Astrocyte (in vitro differentiated cells and primary cell): ENCODE measurements around the gene MYF5. TPM values are rescaled to one million over a fixed set of nuclear protein-coding genes. Genes with fewer than 3 reads are reported as not detected.

ENCODE experiments used
- DNase-seq: peaks from one replicate; pipeline ENCODE4 v3.0.0-alpha.2; 2010; ENCODE audit warnings: low read depth
- FAIRE-seq: peaks from 2 replicates; lab custom pipeline; 2011; peaks lifted over from hg19 to GRCh38; lab: Jason Lieb, UNC
- H2AFZ ChIP-seq: 2 replicates; pipeline ENCODE4 v1.6.0; 2012; ENCODE audit warnings: low read depth, low read length, inconsistent platforms
- H3K27ac ChIP-seq: 2 replicates; pipeline ENCODE4 v1.5.1; 2011; ENCODE audit warnings: low read depth, low read length, inconsistent platforms
- H3K27me3 ChIP-seq: 2 replicates; pipeline ENCODE4 v1.6.0; 2011; ENCODE audit warnings: low read length, inconsistent platforms; ENCODE audit not compliant: insufficient read depth
- H3K36me3 ChIP-seq: 2 replicates; pipeline ENCODE4 v1.5.1; 2011; ENCODE audit warnings: low read length, inconsistent platforms; ENCODE audit not compliant: insufficient read depth
- H3K4me1 ChIP-seq: 2 replicates; pipeline ENCODE4 v1.5.1; 2011; ENCODE audit warnings: low read length, inconsistent platforms; ENCODE audit not compliant: insufficient read depth
- H3K4me2 ChIP-seq: 2 replicates; pipeline ENCODE4 v1.6.0; 2012; ENCODE audit warnings: low read length, inconsistent platforms
- H3K4me3 ChIP-seq: 2 replicates; pipeline ENCODE4 v1.5.1; 2011; ENCODE audit warnings: low read depth, mild to moderate bottlenecking, low read length, inconsistent platforms; ENCODE audit not compliant: insufficient read depth
- H3K79me2 ChIP-seq: 2 replicates; pipeline ENCODE4 v1.6.0; 2012; ENCODE audit warnings: mild to moderate bottlenecking, low read length, inconsistent platforms; ENCODE audit not compliant: insufficient read depth
- H3K9ac ChIP-seq: 2 replicates; pipeline ENCODE4 v1.6.0; 2012; ENCODE audit warnings: mild to moderate bottlenecking, low read length, inconsistent platforms
- H3K9me3 ChIP-seq: 2 replicates; pipeline ENCODE4 v1.5.1; 2012; ENCODE audit warnings: low read depth, mild to moderate bottlenecking, low read length, inconsistent platforms; ENCODE audit not compliant: insufficient read depth
- H4K20me1 ChIP-seq: 2 replicates; pipeline ENCODE4 v1.6.0; 2012; ENCODE audit warnings: low read length, inconsistent platforms; ENCODE audit not compliant: insufficient read depth
- H3K27ac Mint-ChIP-seq: one replicate; pipeline ENCODE4 v1.8.0; 2021; ENCODE audit warnings: mild to moderate bottlenecking, mixed read lengths; ENCODE audit not compliant: unreplicated experiment
- H3K27me3 Mint-ChIP-seq: one replicate; pipeline ENCODE4 v1.8.0; 2021; ENCODE audit warnings: low read depth, mixed read lengths; ENCODE audit not compliant: unreplicated experiment
- H3K36me3 Mint-ChIP-seq: one replicate; pipeline ENCODE4 v1.8.0; 2021; ENCODE audit warnings: low read depth, mixed read lengths; ENCODE audit not compliant: unreplicated experiment
- H3K4me1 Mint-ChIP-seq: one replicate; pipeline ENCODE4 v1.8.0; 2021; ENCODE audit warnings: low read depth, mixed read lengths; ENCODE audit not compliant: unreplicated experiment
- H3K4me3 Mint-ChIP-seq: one replicate; pipeline ENCODE4 v1.8.0; 2021; ENCODE audit warnings: mild to moderate bottlenecking, moderate library complexity, mixed read lengths; ENCODE audit not compliant: unreplicated experiment
- H3K9me3 Mint-ChIP-seq: one replicate; pipeline ENCODE4 v1.8.0; 2021; ENCODE audit warnings: mild to moderate bottlenecking, mixed read lengths; ENCODE audit not compliant: unreplicated experiment
- CTCF ChIP-seq: IDR thresholded peaks from 2 replicates; pipeline ENCODE4 v1.5.1; 2011; ENCODE audit warnings: low read depth, mild to moderate bottlenecking, inconsistent platforms, low read length, moderate library complexity; ENCODE audit not compliant: insufficient read depth
- EZH2 ChIP-seq: IDR thresholded peaks from 2 replicates; pipeline ENCODE4 v1.6.1; 2012; ENCODE audit warnings: mild to moderate bottlenecking, low read length, inconsistent platforms; ENCODE audit not compliant: insufficient read depth
- total RNA-seq: library from RNA; stranded (reverse); gene quantifications from 2 replicates; pipeline ENCODE4 v1.2.1, GENCODE V29; 2021

The MYF5 gene
- total RNA-seq, 1 donor from 2014 or later, result not detected

DNA sequence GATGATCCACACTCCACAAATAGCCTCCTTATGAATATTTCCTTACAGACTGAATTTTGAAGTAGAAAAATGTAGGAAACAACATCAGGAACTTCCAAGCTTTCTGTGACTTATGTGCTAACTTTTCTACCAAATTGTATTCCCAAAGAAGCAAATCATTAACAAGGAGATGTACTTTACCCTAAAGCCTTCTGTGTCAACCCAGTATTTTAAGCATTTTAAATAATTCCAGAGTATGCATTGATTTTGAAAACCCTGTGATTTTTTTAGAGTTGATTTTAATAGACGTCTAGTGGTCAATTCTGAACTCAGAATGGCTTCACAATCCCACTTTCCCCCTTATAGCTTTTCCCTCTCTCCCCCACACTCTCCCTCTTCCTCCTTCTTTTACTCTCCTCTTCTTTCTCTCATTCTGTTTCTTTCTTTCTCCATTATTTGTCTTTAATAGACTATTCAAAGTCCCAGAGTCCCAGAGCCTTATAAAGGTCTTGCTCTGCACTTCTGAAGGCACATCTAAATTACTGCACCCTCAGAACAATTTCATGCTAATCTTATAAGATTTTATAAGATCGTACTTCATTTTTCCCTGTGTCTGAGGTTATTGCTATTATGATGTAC is 19.3 kb upstream of the MYF5 start:
- H3K4me1 ChIP-seq, result no peaks in the 10 kb centered on the region

DNA sequence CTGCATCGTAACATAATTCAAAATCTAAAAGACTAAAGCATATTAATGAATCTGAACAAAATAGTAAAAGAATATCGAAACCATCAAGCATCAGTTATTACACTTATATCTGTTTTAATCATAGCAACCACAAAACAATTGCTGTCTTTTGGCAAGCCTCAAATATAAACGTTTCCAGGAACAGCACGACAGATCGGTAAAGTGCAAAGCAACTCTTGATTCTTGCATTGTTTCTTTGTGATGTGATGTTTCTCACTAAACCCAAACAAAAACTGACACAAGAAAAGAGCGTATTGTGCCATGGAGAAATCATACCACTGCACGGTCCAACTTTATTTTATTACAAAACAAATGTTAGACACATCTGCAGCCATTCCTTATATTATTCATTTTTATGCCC is 18.5 kb upstream of the MYF5 start:
- Histone ChIP-seq H2AFZ (no peak overlapping the region), H3K27ac (no peak overlapping the region), H3K9me3 (no peaks in the 10 kb centered on the region), H4K20me1 (no peaks in the 10 kb centered on the region), H3K4me3 (no peak overlapping the region), H3K36me3 (no peaks in the 10 kb centered on the region), H3K27me3 (no peaks in the 10 kb centered on the region), H3K79me2 (no peaks in the 10 kb centered on the region), H3K4me1 (peaks cover 7% of the 10 kb centered on the region), H3K4me2 (no peak overlapping the region), H3K9ac (no peak overlapping the region)
- no peaks in the 10 kb centered on the region for H3K9me3 Mint-ChIP-seq
- no peak for DNase-seq
- H3K4me3 Mint-ChIP-seq, result no peak overlapping the region
- H3K36me3 Mint-ChIP-seq, result no peaks in the 10 kb centered on the region
- peaks cover 9% of the 10 kb centered on the region for H3K4me1 Mint-ChIP-seq
- no peaks in the 10 kb centered on the region for H3K27me3 Mint-ChIP-seq
- FAIRE-seq, result no peak
- TF ChIP-seq CTCF (no peak), EZH2 (no peak)
- H3K27ac Mint-ChIP-seq, result no peak overlapping the region

More for the DNA sequence above, 19.3 kb upstream of the MYF5 start:
- Mint-ChIP-seq H3K36me3 (no peaks in the 10 kb centered on the region), H3K4me3 (no peak overlapping the region), H3K4me1 (peaks cover under 1% of the 10 kb centered on the region), H3K27me3 (no peaks in the 10 kb centered on the region), H3K9me3 (no peaks in the 10 kb centered on the region), H3K27ac (no peak overlapping the region)
- Histone ChIP-seq H3K4me3 (no peak overlapping the region), H3K4me2 (no peak overlapping the region), H3K36me3 (no peaks in the 10 kb centered on the region), H2AFZ (no peak overlapping the region), H3K9ac (no peak overlapping the region), H4K20me1 (no peaks in the 10 kb centered on the region), H3K79me2 (no peaks in the 10 kb centered on the region), H3K9me3 (no peaks in the 10 kb centered on the region), H3K27me3 (no peaks in the 10 kb centered on the region), H3K27ac (no peak overlapping the region)
- TF ChIP-seq EZH2 (no peak), CTCF (no peak)
- DNase-seq (no peak), FAIRE-seq (no peak)

GRCh38 chr12:80698847-80699542 is 17.7 kb upstream of the MYF5 start:
- FAIRE-seq, result peak; percentile 5
- peaks cover 15% of the 10 kb centered on the region for H3K4me1 Mint-ChIP-seq
- H3K4me3 ChIP-seq, result no peak overlapping the region
- no peaks in the 10 kb centered on the region for H3K36me3 Mint-ChIP-seq
- no peaks in the 10 kb centered on the region for H3K9me3 Mint-ChIP-seq
- TF ChIP-seq CTCF (no peak), EZH2 (no peak)
- H4K20me1 ChIP-seq, result no peaks in the 10 kb centered on the region
- H3K79me2 ChIP-seq, result no peaks in the 10 kb centered on the region
- no peaks in the 10 kb centered on the region for H3K27me3 Mint-ChIP-seq
- H3K36me3 ChIP-seq, result no peaks in the 10 kb centered on the region
- no peaks in the 10 kb centered on the region for H3K9me3 ChIP-seq
- H3K4me1 ChIP-seq, result peaks cover 8% of the 10 kb centered on the region
- H3K4me2 ChIP-seq, result no peak overlapping the region
- H3K27ac Mint-ChIP-seq, result no peak overlapping the region
- no peak overlapping the region for H3K9ac ChIP-seq
- H3K4me3 Mint-ChIP-seq, result no peak overlapping the region
- peak; percentile 66 for DNase-seq
- no peak overlapping the region for H3K27ac ChIP-seq
- H2AFZ ChIP-seq, result no peak overlapping the region
- no peaks in the 10 kb centered on the region for H3K27me3 ChIP-seq
